HepG2 (cell line): ENCODE data around the gene GRIK4. TPM values are rescaled to one million over a fixed set of nuclear protein-coding genes. Genes with fewer than 3 reads are reported as not detected.

Experiments
- MEIS1 ChIP-seq: sonication (generic); formaldehyde crosslinking; IDR thresholded peaks from 2 replicates; pipeline ENCODE4 v1.9.0; 2021; ENCODE audit warnings: mild to moderate bottlenecking, missing genetic modification reagents, moderate library complexity, borderline replicate concordance
- MEIS2 ChIP-seq: sonication (generic); formaldehyde crosslinking; IDR thresholded peaks from 2 replicates; pipeline ENCODE4 v1.9.0; 2021; ENCODE audit warnings: mild to moderate bottlenecking, missing genetic modification reagents
- MIER2 ChIP-seq: IDR thresholded peaks from 2 replicates; pipeline ENCODE4 v1.6.1; 2016; ENCODE audit warnings: missing biosample characterization, missing genetic modification reagents
- NR2F6 ChIP-seq, 2 experiments: IDR thresholded peaks; 2 replicates each; pipeline ENCODE4 v1.6.1; 2016; ENCODE audit warnings: antibody characterized with exemption in 1 of 2, mild to moderate bottlenecking in 1 of 2
- PTBP1 ChIP-seq: fragments of 200-400 bp; formaldehyde crosslinking; IDR thresholded peaks from 2 replicates; pipeline ENCODE4 v1.6.1; 2018; ENCODE audit warnings: low read length, low read depth; ENCODE audit not compliant: poor library complexity, severe bottlenecking
- SP2 ChIP-seq: sonication (generic); formaldehyde crosslinking; IDR thresholded peaks from 2 replicates; pipeline ENCODE4 v1.5.1; 2020; ENCODE audit warnings: mild to moderate bottlenecking, missing genetic modification reagents
- ZBTB42 ChIP-seq: sonication (generic); formaldehyde crosslinking; IDR thresholded peaks from 2 replicates; pipeline ENCODE4 v1.5.0; 2020; ENCODE audit warnings: mild to moderate bottlenecking, missing genetic modification reagents
- ZNF180 ChIP-seq: sonication (generic); formaldehyde crosslinking; IDR thresholded peaks from 2 replicates; pipeline ENCODE4 v1.4.0; 2020; ENCODE audit warnings: low read depth, missing genetic modification reagents, borderline replicate concordance
- polyA plus RNA-seq, 8 experiments: library from polyadenylated mRNA; depleted of rRNA in 3 of 8; stranded (reverse) in 7 of 8; unstranded in 1 of 8; fragments of >200 nt; fragmentation: Illumina TruSeq in 4 of 8; extraction: Trizol in 4 of 8; gene quantifications; 2 replicates each; pipeline versions ENCODE4 v1.2.1 to v1.2.3, GENCODE V29; 2011 to 2016; ENCODE audit warnings: low read depth in 4 of 8, missing spikeins in 1 of 8, mixed read lengths in 1 of 8; ENCODE audit not compliant: insufficient read depth in 1 of 8
- total RNA-seq, 5 experiments: library from RNA; depleted of rRNA; stranded (reverse); fragments of >200 nt; fragmentation: Illumina TruSeq; extraction: Trizol; gene quantifications; 2 replicates each; pipeline ENCODE4 v1.2.3, GENCODE V29; 2016; ENCODE audit warnings: low read depth in 1 of 5
- TF ChIP-seq, protein P1 (sequence below): sonication (generic); formaldehyde crosslinking; IDR thresholded peaks from 2 replicates; pipeline ENCODE4 v1.4.0; 2020; ENCODE audit warnings: mild to moderate bottlenecking, missing genetic modification reagents
- TF ChIP-seq, protein P2 (sequence below): IDR thresholded peaks from 2 replicates; pipeline ENCODE4 v1.6.1; 2012; ENCODE audit warnings: inconsistent platforms
- TF ChIP-seq, protein P3 (sequence below): sonication (generic); formaldehyde crosslinking; IDR thresholded peaks from one replicate; pipeline ENCODE4 v1.5.1; 2020; ENCODE audit warnings: mild to moderate bottlenecking, missing genetic modification reagents; ENCODE audit errors: not compliant biosample characterization

Gene GRIK4
- total and polyA plus RNA-seq, 2 of the 13 experiments (the other 11 are each of a cell fraction or from before 2014, with no cell fraction given) = 0.04 to 0.07 TPM

DNA sequence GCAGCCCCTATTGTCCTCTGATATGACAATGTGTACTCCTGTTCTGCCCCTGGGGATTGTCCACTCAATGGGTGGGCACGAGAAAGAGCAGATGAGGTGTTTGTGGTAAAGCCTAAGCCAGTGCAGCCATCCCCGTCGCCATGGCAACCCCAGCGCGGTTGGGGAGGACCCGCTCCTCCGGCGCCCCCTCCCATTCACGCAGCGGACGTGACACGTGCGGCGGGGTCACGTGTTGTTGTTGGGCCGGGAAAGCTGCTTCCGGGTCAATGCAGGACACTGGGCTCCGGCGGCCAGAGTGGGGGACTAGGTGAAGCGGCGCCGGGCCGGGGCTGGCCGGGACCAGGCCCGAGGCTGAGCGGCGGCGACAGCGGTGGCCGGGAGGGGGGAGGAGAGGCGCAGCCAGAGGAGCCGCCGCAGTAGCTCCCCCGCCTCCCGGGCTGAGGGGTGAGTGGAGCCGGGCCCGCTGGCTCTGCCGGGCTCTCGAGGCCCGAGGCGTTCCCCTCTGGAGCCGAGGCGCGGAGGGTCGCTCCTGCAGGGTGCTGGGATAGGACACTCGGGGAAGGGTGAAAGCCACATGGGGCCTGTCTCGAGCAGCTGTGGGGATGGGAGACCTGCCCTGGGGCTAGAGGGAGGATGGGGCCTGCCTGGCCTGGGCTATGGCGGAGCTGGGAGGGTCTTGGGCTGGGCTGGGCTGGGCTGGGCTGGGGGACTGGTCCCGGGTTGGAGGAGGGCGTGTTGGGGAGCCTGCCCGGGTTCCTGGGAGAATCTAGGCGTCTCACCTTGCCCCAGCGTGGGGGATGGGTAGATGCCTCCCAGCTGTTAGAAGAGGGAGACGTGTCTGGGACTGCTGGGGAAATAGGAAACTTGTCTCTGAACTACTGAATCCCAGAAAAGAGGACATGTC is 512.6 kb downstream of the GRIK4 start, which contains the start of gene TBCEL (continued):
- TF ChIP-seq MEIS1 (CRISPR knock-in tag) = 0 out of 2 replicates have a peak, but pooled peaks have one; percentile 34
- peak; percentile 42; the same call in 1 of the 2 replicates for TF ChIP-seq SP2 (CRISPR knock-in tag)
- TF ChIP-seq MEIS2 = peak; percentile 56; the same call in 1 of the 2 replicates
- TF ChIP-seq ZNF180 = no peak
- no peak for TF ChIP-seq NR2F6 (IDR thresholded peaks at IDR 0.05)
- TF ChIP-seq NR2F6 (CRISPR knock-in tag; IDR thresholded peaks at IDR 0.05) = peak; percentile 62; the same call in 1 of the 2 replicates
- TF ChIP-seq, protein P1, sequence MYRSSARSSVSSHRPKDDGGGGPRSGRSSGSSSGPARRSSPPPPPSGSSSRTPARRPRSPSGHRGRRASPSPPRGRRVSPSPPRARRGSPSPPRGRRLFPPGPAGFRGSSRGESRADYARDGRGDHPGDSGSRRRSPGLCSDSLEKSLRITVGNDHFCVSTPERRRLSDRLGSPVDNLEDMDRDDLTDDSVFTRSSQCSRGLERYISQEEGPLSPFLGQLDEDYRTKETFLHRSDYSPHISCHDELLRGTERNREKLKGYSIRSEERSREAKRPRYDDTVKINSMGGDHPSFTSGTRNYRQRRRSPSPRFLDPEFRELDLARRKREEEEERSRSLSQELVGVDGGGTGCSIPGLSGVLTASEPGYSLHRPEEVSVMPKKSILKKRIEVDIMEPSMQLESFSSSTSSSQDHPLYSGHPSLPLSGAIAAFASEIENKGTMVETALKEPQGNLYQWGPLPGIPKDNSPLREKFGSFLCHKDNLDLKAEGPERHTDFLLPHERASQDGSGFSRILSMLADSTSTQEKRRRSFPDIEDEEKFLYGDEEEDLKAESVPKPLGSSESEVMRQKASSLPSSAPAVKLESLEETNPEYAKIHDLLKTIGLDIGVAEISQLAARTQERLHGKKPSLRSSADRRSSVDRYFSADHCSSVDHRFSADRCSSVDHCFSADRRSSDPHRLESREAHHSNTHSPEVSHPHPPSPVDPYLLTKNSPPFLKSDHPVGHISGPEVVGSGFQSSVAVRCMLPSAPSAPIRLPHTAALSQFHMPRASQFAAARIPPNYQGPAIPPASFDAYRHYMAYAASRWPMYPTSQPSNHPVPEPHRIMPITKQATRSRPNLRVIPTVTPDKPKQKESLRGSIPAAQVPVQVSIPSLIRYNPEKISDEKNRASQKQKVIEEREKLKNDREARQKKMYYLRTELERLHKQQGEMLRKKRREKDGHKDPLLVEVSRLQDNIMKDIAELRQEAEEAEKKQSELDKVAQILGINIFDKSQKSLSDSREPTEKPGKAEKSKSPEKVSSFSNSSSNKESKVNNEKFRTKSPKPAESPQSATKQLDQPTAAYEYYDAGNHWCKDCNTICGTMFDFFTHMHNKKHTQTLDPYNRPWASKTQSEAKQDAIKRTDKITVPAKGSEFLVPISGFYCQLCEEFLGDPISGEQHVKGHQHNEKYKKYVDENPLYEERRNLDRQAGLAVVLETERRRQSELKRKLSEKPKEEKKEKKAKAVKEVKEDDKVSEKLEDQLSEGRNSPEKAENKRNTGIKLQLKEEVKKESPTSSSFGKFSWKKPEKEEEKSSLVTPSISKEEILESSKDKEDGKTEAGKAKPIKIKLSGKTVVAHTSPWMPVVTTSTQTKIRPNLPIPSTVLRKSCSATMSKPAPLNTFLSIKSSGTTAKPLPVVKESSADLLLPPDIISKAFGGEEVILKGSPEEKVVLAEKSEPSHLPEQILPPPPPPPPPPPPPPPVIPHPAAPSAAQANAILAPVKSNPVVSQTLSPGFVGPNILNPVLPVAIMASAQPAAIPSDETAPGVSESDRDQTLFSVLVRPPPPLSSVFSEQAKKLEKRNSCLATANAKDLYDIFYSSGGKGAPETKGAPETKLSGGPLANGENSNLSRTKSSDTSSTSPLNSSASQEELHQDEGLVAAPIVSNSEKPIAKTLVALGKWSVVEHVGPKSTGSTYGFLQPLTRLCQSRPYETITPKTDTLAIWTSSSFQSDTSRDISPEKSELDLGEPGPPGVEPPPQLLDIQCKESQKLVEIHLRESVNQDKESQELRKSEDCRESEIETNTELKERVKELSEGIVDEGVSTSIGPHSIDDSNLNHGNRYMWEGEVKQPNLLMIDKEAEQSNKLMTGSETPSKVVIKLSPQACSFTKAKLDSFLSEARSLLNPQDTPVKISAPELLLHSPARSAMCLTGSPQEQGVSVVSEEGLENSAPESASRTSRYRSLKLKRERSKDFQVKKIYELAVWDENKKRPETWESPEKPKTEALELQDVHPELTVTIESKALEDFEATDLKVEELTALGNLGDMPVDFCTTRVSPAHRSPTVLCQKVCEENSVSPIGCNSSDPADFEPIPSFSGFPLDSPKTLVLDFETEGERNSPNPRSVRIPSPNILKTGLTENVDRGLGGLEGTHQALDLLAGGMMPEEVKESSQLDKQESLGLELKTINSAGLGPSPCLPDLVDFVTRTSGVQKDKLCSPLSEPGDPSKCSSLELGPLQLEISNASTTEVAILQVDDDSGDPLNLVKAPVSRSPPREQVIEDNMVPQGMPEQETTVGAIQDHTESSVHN (CRISPR knock-in tag) = no peak
- no peak for TF ChIP-seq MIER2 (CRISPR knock-in tag)
- TF ChIP-seq PTBP1 = no peak
- peak; percentile 38; the same call in 1 of the 2 replicates for TF ChIP-seq ZBTB42 (CRISPR knock-in tag)
- TF ChIP-seq, protein P2, sequence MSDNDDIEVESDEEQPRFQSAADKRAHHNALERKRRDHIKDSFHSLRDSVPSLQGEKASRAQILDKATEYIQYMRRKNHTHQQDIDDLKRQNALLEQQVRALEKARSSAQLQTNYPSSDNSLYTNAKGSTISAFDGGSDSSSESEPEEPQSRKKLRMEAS = peak; percentile 97
- TF ChIP-seq, protein P3, sequence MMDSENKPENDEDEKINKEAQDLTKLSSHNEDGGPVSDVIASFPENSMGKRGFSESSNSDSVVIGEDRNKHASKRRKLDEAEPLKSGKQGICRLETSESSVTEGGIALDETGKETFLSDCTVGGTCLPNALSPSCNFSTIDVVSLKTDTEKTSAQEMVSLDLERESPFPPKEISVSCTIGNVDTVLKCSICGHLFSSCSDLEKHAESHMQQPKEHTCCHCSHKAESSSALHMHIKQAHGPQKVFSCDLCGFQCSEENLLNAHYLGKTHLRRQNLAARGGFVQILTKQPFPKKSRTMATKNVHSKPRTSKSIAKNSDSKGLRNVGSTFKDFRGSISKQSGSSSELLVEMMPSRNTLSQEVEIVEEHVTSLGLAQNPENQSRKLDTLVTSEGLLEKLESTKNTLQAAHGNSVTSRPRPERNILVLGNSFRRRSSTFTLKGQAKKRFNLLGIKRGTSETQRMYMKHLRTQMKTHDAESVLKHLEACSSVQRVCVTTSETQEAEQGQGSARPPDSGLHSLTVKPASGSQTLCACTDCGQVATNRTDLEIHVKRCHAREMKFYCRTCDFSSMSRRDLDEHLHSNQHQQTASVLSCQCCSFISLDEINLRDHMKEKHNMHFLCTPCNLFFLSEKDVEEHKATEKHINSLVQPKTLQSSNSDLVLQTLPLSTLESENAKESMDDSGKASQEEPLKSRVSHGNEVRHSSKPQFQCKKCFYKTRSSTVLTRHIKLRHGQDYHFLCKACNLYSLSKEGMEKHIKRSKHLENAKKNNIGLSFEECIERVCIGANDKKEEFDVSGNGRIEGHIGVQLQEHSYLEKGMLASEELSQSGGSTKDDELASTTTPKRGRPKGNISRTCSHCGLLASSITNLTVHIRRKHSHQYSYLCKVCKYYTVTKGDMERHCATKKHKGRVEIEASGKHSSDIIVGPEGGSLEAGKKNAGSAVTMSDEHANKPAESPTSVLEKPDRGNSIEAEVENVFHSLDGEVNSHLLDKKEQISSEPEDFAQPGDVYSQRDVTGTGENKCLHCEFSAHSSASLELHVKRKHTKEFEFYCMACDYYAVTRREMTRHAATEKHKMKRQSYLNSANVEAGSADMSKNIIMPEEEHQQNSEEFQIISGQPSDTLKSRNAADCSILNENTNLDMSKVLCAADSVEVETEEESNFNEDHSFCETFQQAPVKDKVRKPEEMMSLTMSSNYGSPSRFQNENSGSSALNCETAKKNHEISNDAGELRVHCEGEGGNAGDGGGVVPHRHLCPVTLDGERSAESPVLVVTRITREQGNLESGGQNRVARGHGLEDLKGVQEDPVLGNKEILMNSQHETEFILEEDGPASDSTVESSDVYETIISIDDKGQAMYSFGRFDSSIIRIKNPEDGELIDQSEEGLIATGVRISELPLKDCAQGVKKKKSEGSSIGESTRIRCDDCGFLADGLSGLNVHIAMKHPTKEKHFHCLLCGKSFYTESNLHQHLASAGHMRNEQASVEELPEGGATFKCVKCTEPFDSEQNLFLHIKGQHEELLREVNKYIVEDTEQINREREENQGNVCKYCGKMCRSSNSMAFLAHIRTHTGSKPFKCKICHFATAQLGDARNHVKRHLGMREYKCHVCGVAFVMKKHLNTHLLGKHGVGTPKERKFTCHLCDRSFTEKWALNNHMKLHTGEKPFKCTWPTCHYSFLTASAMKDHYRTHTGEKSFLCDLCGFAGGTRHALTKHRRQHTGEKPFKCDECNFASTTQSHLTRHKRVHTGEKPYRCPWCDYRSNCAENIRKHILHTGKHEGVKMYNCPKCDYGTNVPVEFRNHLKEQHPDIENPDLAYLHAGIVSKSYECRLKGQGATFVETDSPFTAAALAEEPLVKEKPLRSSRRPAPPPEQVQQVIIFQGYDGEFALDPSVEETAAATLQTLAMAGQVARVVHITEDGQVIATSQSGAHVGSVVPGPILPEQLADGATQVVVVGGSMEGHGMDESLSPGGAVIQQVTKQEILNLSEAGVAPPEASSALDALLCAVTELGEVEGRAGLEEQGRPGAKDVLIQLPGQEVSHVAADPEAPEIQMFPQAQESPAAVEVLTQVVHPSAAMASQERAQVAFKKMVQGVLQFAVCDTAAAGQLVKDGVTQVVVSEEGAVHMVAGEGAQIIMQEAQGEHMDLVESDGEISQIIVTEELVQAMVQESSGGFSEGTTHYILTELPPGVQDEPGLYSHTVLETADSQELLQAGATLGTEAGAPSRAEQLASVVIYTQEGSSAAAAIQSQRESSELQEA (CRISPR knock-in tag) = peak; percentile 37
